ENCODE data around the gene PTPRM. TPM values are rescaled to one million over a fixed set of nuclear protein-coding genes. Genes with fewer than 3 reads are reported as not detected.

PTPRM gene
- total and polyA plus RNA-seq, 2 donors (not counting 3 experiments of a cell fraction or from before 2014, with no cell fraction given) = 37.4 to 43.7 TPM

DNA sequence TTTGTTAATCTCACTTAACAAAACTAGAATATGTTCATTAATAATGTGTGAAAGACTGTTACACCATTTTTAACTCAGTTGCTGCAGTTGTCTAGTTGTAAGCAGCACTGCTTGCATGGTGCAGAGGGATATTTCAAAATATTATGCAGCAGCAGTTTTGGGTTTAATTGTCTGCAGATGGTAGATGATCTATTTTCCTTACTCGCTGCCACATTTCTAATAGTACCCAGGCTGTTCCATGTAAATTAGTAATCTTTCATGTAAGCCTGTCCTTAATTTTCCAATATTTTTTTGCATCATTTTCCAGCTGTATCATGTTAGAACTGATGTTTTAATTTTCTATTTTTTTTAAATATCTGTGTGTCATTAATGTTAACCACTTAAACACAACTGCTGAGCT lies 554.0 kb downstream of the PTPRM start:
- Histone ChIP-seq H3K36me3 (ENCODE audit: control insufficient read depth in 2 of 2, extremely low read depth in 1 of 2, insufficient read depth in 2 of 2, low read length in 2 of 2) (no peaks in the 10 kb centered on the region), H3K4me3 (replicated peaks in 1 of 3; ENCODE audit: insufficient read depth in 1 of 3, low read depth in 1 of 3, low read length in 3 of 3) (no peak overlapping the region), H2AFZ (ENCODE audit: low read depth, low read length) (no peak overlapping the region), H3K27ac (ENCODE audit: insufficient read depth, low read depth, low read length) (no peak overlapping the region), H3K4me2 (ENCODE audit: insufficient read depth, low read length) (no peak overlapping the region), H3K4me1 (ENCODE audit: control insufficient read depth, extremely low read depth, insufficient read depth, low read length) (no peaks in the 10 kb centered on the region), H3K9ac (replicated peaks; ENCODE audit: extremely low read depth, insufficient read depth, low read length) (no peak overlapping the region), H3K79me2 (ENCODE audit: control insufficient read depth, insufficient read depth, low read length) (no peaks in the 10 kb centered on the region), H3K9me3 (replicated peaks; ENCODE audit: control insufficient read depth, insufficient read depth, low read length) (no peaks in the 10 kb centered on the region), H4K20me1 (replicated peaks; ENCODE audit: control insufficient read depth, extremely low read depth, insufficient read depth, low read length) (no peaks in the 10 kb centered on the region), H3K9me1 (replicated peaks; ENCODE audit: control insufficient read depth, extremely low read depth, insufficient read depth, low read length) (no peaks in the 10 kb centered on the region), H3K27me3 (ENCODE audit: control insufficient read depth in 2 of 2, insufficient read depth in 2 of 2, low read length in 2 of 2) (no peaks in the 10 kb centered on the region)
- TF ChIP-seq POLR2A (IDR thresholded peaks at IDR 0.05; ENCODE audit: low read depth, low read length) = no peak
- TF ChIP-seq, protein P1, sequence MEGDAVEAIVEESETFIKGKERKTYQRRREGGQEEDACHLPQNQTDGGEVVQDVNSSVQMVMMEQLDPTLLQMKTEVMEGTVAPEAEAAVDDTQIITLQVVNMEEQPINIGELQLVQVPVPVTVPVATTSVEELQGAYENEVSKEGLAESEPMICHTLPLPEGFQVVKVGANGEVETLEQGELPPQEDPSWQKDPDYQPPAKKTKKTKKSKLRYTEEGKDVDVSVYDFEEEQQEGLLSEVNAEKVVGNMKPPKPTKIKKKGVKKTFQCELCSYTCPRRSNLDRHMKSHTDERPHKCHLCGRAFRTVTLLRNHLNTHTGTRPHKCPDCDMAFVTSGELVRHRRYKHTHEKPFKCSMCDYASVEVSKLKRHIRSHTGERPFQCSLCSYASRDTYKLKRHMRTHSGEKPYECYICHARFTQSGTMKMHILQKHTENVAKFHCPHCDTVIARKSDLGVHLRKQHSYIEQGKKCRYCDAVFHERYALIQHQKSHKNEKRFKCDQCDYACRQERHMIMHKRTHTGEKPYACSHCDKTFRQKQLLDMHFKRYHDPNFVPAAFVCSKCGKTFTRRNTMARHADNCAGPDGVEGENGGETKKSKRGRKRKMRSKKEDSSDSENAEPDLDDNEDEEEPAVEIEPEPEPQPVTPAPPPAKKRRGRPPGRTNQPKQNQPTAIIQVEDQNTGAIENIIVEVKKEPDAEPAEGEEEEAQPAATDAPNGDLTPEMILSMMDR (IDR thresholded peaks at IDR 0.05; ENCODE audit: extremely low read depth in 1 of 2, insufficient read depth in 1 of 2, low read depth in 1 of 2, low read length in 2 of 2) = no peak
- no peak for TF ChIP-seq EZH2 (IDR thresholded peaks at IDR 0.05; ENCODE audit: borderline replicate concordance, low read depth, low read length, severe bottlenecking)
- no peak for TF ChIP-seq POLR2AphosphoS5 (IDR thresholded peaks at IDR 0.05; ENCODE audit: insufficient read depth, low read depth, low read length)
- TF ChIP-seq MYC (IDR thresholded peaks at IDR 0.05; ENCODE audit: low read depth, low read length) = no peak
- TF ChIP-seq FOS (IDR thresholded peaks at IDR 0.05; ENCODE audit: borderline replicate concordance, insufficient read depth, low read length) = no peak
- TF ChIP-seq, protein P2, sequence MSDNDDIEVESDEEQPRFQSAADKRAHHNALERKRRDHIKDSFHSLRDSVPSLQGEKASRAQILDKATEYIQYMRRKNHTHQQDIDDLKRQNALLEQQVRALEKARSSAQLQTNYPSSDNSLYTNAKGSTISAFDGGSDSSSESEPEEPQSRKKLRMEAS (IDR thresholded peaks at IDR 0.05; ENCODE audit: insufficient read depth, insufficient read length) = no peak
- TF ChIP-seq JUN (IDR thresholded peaks at IDR 0.05; ENCODE audit: borderline replicate concordance, insufficient read depth, insufficient read length, low read depth) = no peak
- no peak for TF ChIP-seq GATA2 (IDR thresholded peaks at IDR 0.05; ENCODE audit: insufficient read depth, insufficient read length, low read depth, low read length)
- CTCF ChIA-PET = no interaction called here
- FAIRE-seq (no peak), DNase-seq (ENCODE audit: low read depth, low spot score) (no peak)
- POLR2A ChIA-PET = no interaction called here
- dilution Hi-C loops (cut with MboI; ENCODE audit: extremely low pct_ligation_motif_present, low sequenced_read_pairs) (no loop called here), intact Hi-C loops (cut with micrococcal nuclease) (no loop called here)
- no TSS peak for BruUV-seq (replicated peaks)

Data from endothelial cell of umbilical vein (primary cell).